Measurements from ENCODE around the gene MCUB.

DNA sequence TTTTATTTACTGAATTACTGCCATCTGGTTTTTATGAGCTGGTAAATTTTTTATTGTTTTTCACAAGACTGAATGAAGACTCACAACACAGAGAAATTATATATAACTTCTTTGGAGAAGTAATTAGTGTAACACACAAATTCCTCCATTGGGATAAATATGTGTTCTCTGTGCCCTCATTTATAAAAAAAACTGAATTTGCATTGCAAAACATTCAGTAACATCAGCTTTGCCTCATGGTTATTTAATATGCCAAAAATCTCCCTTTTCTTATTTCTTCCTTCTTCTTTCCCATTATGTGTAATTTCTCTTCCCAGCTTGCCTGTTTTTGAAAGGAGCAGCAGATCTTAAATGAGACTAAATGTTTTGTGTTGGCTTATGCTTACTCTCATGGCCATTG, 124.7 kb downstream of the MCUB start:
- TF ChIP-seq, protein P1, sequence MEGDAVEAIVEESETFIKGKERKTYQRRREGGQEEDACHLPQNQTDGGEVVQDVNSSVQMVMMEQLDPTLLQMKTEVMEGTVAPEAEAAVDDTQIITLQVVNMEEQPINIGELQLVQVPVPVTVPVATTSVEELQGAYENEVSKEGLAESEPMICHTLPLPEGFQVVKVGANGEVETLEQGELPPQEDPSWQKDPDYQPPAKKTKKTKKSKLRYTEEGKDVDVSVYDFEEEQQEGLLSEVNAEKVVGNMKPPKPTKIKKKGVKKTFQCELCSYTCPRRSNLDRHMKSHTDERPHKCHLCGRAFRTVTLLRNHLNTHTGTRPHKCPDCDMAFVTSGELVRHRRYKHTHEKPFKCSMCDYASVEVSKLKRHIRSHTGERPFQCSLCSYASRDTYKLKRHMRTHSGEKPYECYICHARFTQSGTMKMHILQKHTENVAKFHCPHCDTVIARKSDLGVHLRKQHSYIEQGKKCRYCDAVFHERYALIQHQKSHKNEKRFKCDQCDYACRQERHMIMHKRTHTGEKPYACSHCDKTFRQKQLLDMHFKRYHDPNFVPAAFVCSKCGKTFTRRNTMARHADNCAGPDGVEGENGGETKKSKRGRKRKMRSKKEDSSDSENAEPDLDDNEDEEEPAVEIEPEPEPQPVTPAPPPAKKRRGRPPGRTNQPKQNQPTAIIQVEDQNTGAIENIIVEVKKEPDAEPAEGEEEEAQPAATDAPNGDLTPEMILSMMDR (CRISPR knock-in tag; IDR thresholded peaks at IDR 0.05): no peak
- TF ChIP-seq ZNF274 (CRISPR knock-in tag; IDR thresholded peaks at IDR 0.05) (no peak), ZBTB21 (CRISPR knock-in tag; IDR thresholded peaks at IDR 0.05) (no peak), ZNF12 (CRISPR knock-in tag; IDR thresholded peaks at IDR 0.05) (no peak), HOXA7 (CRISPR knock-in tag; IDR thresholded peaks at IDR 0.05) (no peak), NFRKB (IDR thresholded peaks at IDR 0.05) (no peak), CHD2 (IDR thresholded peaks at IDR 0.05; ENCODE audit: low read depth, low read length) (no peak), EZH2 (conservative IDR thresholded peaks at IDR 0.05; ENCODE audit: low read depth, low read length) (no peak)
- TF ChIP-seq, protein P2, sequence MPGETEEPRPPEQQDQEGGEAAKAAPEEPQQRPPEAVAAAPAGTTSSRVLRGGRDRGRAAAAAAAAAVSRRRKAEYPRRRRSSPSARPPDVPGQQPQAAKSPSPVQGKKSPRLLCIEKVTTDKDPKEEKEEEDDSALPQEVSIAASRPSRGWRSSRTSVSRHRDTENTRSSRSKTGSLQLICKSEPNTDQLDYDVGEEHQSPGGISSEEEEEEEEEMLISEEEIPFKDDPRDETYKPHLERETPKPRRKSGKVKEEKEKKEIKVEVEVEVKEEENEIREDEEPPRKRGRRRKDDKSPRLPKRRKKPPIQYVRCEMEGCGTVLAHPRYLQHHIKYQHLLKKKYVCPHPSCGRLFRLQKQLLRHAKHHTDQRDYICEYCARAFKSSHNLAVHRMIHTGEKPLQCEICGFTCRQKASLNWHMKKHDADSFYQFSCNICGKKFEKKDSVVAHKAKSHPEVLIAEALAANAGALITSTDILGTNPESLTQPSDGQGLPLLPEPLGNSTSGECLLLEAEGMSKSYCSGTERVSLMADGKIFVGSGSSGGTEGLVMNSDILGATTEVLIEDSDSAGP (CRISPR knock-in tag; IDR thresholded peaks at IDR 0.05; ENCODE audit: borderline replicate concordance): no peak
- TF ChIP-seq, protein P3, sequence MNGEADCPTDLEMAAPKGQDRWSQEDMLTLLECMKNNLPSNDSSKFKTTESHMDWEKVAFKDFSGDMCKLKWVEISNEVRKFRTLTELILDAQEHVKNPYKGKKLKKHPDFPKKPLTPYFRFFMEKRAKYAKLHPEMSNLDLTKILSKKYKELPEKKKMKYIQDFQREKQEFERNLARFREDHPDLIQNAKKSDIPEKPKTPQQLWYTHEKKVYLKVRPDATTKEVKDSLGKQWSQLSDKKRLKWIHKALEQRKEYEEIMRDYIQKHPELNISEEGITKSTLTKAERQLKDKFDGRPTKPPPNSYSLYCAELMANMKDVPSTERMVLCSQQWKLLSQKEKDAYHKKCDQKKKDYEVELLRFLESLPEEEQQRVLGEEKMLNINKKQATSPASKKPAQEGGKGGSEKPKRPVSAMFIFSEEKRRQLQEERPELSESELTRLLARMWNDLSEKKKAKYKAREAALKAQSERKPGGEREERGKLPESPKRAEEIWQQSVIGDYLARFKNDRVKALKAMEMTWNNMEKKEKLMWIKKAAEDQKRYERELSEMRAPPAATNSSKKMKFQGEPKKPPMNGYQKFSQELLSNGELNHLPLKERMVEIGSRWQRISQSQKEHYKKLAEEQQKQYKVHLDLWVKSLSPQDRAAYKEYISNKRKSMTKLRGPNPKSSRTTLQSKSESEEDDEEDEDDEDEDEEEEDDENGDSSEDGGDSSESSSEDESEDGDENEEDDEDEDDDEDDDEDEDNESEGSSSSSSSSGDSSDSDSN (CRISPR knock-in tag; IDR thresholded peaks at IDR 0.05): no peak
- TF ChIP-seq, protein P4, sequence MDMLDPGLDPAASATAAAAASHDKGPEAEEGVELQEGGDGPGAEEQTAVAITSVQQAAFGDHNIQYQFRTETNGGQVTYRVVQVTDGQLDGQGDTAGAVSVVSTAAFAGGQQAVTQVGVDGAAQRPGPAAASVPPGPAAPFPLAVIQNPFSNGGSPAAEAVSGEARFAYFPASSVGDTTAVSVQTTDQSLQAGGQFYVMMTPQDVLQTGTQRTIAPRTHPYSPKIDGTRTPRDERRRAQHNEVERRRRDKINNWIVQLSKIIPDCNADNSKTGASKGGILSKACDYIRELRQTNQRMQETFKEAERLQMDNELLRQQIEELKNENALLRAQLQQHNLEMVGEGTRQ (IDR thresholded peaks at IDR 0.05; ENCODE audit: low read depth, low read length): no peak
- TF ChIP-seq, protein P4 (CRISPR knock-in tag; IDR thresholded peaks at IDR 0.05; ENCODE audit: borderline replicate concordance): no peak
- TF ChIP-seq, protein P5, sequence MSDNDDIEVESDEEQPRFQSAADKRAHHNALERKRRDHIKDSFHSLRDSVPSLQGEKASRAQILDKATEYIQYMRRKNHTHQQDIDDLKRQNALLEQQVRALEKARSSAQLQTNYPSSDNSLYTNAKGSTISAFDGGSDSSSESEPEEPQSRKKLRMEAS (IDR thresholded peaks at IDR 0.05): no peak
